Ishikawa (cell line): ENCODE data around the gene GRIP2.

Source experiments
- CEBPB ChIP-seq: IDR thresholded peaks from 2 replicates; pipeline ENCODE4 v1.6.1; 2012
- CREB1 ChIP-seq: IDR thresholded peaks from 2 replicates; pipeline ENCODE4 v1.6.1; 2012; ENCODE audit warnings: low read depth
- EGR1 ChIP-seq: IDR thresholded peaks from 2 replicates; pipeline ENCODE4 v1.6.1; 2012
- EP300 ChIP-seq: IDR thresholded peaks from 2 replicates; pipeline ENCODE4 v1.6.1; 2012; ENCODE audit warnings: borderline replicate concordance
- FOXM1 ChIP-seq: IDR thresholded peaks from 2 replicates; pipeline ENCODE4 v1.6.1; 2012; ENCODE audit warnings: low read depth, borderline replicate concordance
- MAX ChIP-seq: IDR thresholded peaks from 2 replicates; pipeline ENCODE4 v1.6.1; 2012
- NFIC ChIP-seq: IDR thresholded peaks from 2 replicates; pipeline ENCODE4 v1.6.1; 2012
- RAD21 ChIP-seq: IDR thresholded peaks from 2 replicates; pipeline ENCODE4 v1.6.1; 2012; ENCODE audit warnings: low read depth
- REST ChIP-seq: IDR thresholded peaks from 2 replicates; pipeline ENCODE4 v1.6.1; 2012; ENCODE audit warnings: low read depth, mild to moderate bottlenecking
- TAF1 ChIP-seq: IDR thresholded peaks from 2 replicates; pipeline ENCODE4 v1.6.1; 2012; ENCODE audit warnings: low read depth, mild to moderate bottlenecking
- TCF12 ChIP-seq: IDR thresholded peaks from 2 replicates; pipeline ENCODE4 v1.6.1; 2012; ENCODE audit warnings: low read depth
- TEAD4 ChIP-seq: IDR thresholded peaks from 2 replicates; pipeline ENCODE4 v1.6.1; 2012
- USF1 ChIP-seq: IDR thresholded peaks from 2 replicates; pipeline ENCODE4 v1.6.1; 2012
- YY1 ChIP-seq: IDR thresholded peaks from 2 replicates; pipeline ENCODE4 v1.6.1; 2012; ENCODE audit warnings: low read depth
- ZBTB7A ChIP-seq: IDR thresholded peaks from 2 replicates; pipeline ENCODE4 v1.6.1; 2012; ENCODE audit warnings: low read depth

Gene GRIP2

GRCh38 chr3:14565868-14566588, 25.9 kb upstream of the GRIP2 start:
- TF ChIP-seq TAF1: no peak
- no peak for TF ChIP-seq MAX
- no peak for TF ChIP-seq TEAD4
- no peak for TF ChIP-seq CEBPB
- TF ChIP-seq USF1: no peak
- TF ChIP-seq NFIC: no peak
- no peak for TF ChIP-seq REST
- no peak for TF ChIP-seq FOXM1
- TF ChIP-seq EP300: no peak
- no peak for TF ChIP-seq CREB1
- TF ChIP-seq EGR1: no peak
- TF ChIP-seq YY1: no peak
- TF ChIP-seq ZBTB7A: no peak
- TF ChIP-seq TCF12: no peak
- TF ChIP-seq RAD21: no peak

GRCh38 chr3:14564741-14565140, 24.6 kb upstream of the GRIP2 start:
- TF ChIP-seq YY1: no peak
- no peak for TF ChIP-seq NFIC
- no peak for TF ChIP-seq TEAD4
- TF ChIP-seq RAD21: no peak
- TF ChIP-seq CREB1: no peak
- no peak for TF ChIP-seq EP300
- no peak for TF ChIP-seq MAX
- TF ChIP-seq ZBTB7A: no peak
- no peak for TF ChIP-seq EGR1
- TF ChIP-seq USF1: no peak
- no peak for TF ChIP-seq TCF12
- no peak for TF ChIP-seq TAF1
- no peak for TF ChIP-seq FOXM1
- TF ChIP-seq CEBPB: no peak
- TF ChIP-seq REST: no peak

GRCh38 chr3:14563946-14564539, 23.9 kb upstream of the GRIP2 start:
- no peak for TF ChIP-seq ZBTB7A

- TF ChIP-seq USF1 (no peak), EGR1 (no peak), TCF12 (no peak), CREB1 (no peak), RAD21 (no peak), TEAD4 (no peak), EP300 (no peak), FOXM1 (no peak), CEBPB (no peak)
Observed at GRCh38 chr3:14562121-14562890, 22.2 kb upstream of the GRIP2 start.
